Nephron (organoid): Measurements from ENCODE around the gene FOCAD.

Experiments
- H3K27ac Mint-ChIP-seq, 3 experiments: 2 replicates each; pipeline ENCODE4 v1.8.0; 2020; ENCODE audit warnings: mixed read lengths in 3 of 3, mild to moderate bottlenecking in 2 of 3, moderate library complexity in 1 of 3
- H3K27me3 Mint-ChIP-seq: 2 replicates; pipeline ENCODE4 v1.8.0; 2021; ENCODE audit warnings: low read depth, mild to moderate bottlenecking, moderate library complexity, mixed read lengths
- H3K36me3 Mint-ChIP-seq: 2 replicates; pipeline ENCODE4 v1.8.0; 2020; ENCODE audit warnings: low read depth, mixed read lengths
- H3K4me1 Mint-ChIP-seq: 2 replicates; pipeline ENCODE4 v1.8.0; 2020; ENCODE audit warnings: mixed read lengths
- H3K4me3 Mint-ChIP-seq, 3 experiments: 2 replicates each; pipeline ENCODE4 v1.8.0; 2020; ENCODE audit warnings: mild to moderate bottlenecking in 3 of 3, mixed read lengths in 3 of 3, moderate library complexity in 2 of 3
- H3K9me3 Mint-ChIP-seq: 2 replicates; pipeline ENCODE4 v1.8.0; 2020; ENCODE audit warnings: mixed read lengths
- TF ChIP-seq, protein P1 (sequence below), 3 experiments: fragments of 200-600 bp; sonication (generic); IDR thresholded peaks; one replicate each; pipeline ENCODE4 v1.5.0; 2021; ENCODE audit warnings: antibody characterized with exemption in 3 of 3; ENCODE audit not compliant: unreplicated experiment in 3 of 3

The FOCAD gene

DNA sequence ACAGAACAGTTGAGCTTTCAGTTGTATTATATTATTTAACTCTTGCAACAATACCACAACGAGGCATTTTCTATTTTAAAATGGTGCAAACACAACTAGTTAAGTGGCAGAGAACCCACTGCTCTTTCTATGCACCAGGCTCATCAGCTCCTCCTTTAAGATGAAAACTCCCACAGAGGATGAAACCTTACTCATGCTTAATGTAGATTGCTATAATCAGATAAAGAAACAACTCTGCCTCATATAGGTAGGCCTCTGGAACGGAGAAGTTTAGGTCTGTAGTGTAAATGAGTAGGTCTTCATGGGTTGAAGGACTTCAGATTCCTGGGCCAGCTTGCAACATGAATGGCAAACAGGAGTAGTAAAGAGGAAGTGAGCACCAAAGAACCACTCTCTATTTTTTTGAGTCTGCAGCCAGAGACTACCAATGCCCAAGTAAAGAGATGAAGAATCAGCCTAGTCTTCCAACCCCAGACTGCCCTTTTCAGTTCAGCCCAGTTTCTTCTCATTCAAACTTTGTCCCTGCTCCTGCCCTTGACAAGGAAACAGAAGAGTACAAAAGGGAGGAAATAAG lies 313.5 kb downstream of the FOCAD start:
- Mint-ChIP-seq H3K9me3 (peaks cover 8% of the 10 kb centered on the region), H3K36me3 (peaks cover 73% of the 10 kb centered on the region), H3K4me1 (no peaks in the 10 kb centered on the region), H3K27me3 (no peaks in the 10 kb centered on the region), H3K27ac (no peak overlapping the region), H3K4me3 (no peak overlapping the region)
- TF ChIP-seq, protein P1, sequence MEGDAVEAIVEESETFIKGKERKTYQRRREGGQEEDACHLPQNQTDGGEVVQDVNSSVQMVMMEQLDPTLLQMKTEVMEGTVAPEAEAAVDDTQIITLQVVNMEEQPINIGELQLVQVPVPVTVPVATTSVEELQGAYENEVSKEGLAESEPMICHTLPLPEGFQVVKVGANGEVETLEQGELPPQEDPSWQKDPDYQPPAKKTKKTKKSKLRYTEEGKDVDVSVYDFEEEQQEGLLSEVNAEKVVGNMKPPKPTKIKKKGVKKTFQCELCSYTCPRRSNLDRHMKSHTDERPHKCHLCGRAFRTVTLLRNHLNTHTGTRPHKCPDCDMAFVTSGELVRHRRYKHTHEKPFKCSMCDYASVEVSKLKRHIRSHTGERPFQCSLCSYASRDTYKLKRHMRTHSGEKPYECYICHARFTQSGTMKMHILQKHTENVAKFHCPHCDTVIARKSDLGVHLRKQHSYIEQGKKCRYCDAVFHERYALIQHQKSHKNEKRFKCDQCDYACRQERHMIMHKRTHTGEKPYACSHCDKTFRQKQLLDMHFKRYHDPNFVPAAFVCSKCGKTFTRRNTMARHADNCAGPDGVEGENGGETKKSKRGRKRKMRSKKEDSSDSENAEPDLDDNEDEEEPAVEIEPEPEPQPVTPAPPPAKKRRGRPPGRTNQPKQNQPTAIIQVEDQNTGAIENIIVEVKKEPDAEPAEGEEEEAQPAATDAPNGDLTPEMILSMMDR (IDR thresholded peaks at IDR 0.05; ENCODE audit: unreplicated experiment in 3 of 3) = no peak

DNA sequence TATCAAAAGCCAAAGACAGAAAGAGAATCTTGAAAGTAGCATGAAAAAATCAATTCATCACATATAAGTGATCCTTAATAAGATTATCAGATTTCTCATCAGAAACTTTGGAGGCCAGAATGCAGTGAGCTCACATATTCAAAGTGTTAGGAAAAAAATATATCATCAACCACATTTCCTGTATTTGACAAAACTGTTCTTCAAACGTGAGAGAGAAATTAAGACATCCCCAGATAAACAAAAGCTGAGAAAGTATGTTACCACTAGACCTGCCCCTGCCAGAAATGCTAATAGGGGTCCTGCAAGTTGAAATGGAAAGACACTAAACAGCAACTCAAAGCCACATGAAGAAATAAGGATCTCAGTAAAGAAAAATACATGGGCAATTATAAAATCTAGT lies 317.5 kb downstream of the FOCAD start:
- TF ChIP-seq, protein P1 (IDR thresholded peaks at IDR 0.05; ENCODE audit: unreplicated experiment in 3 of 3) = no peak
- peaks cover 8% of the 10 kb centered on the region for H3K9me3 Mint-ChIP-seq
- H3K4me3 Mint-ChIP-seq = no peak overlapping the region
- H3K4me1 Mint-ChIP-seq = no peaks in the 10 kb centered on the region
- H3K36me3 Mint-ChIP-seq = peaks cover 56% of the 10 kb centered on the region
- H3K27me3 Mint-ChIP-seq = no peaks in the 10 kb centered on the region
- H3K27ac Mint-ChIP-seq = no peak overlapping the region

DNA sequence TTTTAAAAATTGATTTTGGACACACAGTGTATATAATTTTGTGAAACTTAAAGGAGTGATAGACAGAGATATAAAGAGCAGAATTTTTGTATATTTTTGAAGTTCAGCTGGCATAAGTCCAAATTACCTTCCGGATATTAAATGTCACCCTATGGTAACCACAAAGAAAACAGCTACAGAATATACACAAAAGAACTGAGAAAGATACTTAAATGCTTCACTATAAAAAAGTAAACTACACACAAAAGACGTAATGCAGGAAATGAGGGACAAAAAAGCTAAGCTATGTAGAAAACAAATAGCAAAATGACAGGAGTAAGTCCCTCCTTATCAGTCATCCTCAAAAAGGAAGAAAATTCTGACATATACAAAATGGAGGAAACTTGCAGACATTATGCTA lies 318.0 kb downstream of the FOCAD start:
- no peak overlapping the region for H3K27ac Mint-ChIP-seq
- TF ChIP-seq, protein P1 (IDR thresholded peaks at IDR 0.05; ENCODE audit: unreplicated experiment in 3 of 3) = no peak
- no peak overlapping the region for H3K4me3 Mint-ChIP-seq
- no peaks in the 10 kb centered on the region for H3K27me3 Mint-ChIP-seq
- no peaks in the 10 kb centered on the region for H3K4me1 Mint-ChIP-seq
- H3K9me3 Mint-ChIP-seq = peaks cover 8% of the 10 kb centered on the region
- peaks cover 60% of the 10 kb centered on the region for H3K36me3 Mint-ChIP-seq

DNA sequence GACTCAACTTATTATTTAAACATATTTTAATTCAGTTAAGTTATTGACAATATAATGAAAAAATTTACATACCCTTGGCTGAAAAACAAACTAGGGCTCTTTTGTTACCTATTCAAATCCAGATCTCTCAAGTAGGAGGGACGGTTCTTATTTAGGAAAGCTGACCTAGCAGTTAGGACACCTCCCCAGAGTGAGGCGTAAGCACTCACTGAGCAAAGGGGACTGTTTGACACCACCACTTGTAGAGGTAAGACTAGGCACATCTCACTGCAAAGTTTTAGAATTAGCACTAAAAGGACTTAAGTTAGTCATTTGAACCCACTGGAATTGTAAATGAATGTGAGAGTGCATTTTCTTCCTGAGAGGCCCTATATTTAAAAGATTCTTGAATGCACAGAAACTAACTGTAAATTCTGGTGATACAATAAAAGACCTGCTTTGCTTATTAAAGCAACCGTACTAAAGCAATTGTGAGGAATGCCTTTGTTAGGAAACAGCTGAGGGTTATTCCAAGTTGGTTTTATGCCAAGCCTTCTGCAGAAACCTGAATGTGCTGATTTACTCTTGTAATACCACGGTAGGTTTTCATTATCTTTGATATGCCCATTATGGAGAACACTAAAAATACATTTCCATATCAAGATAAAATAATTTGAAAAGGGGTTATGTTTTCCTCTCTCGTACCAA lies 331.2 kb downstream of the FOCAD start:
- no peaks in the 10 kb centered on the region for H3K27me3 Mint-ChIP-seq
- no peak overlapping the region for H3K4me3 Mint-ChIP-seq
- TF ChIP-seq, protein P1 (IDR thresholded peaks at IDR 0.05; ENCODE audit: unreplicated experiment in 3 of 3) = no peak
- peaks cover 11% of the 10 kb centered on the region for H3K36me3 Mint-ChIP-seq
- H3K9me3 Mint-ChIP-seq = peaks cover under 1% of the 10 kb centered on the region
- peak overlapping the region in 1 of 3 experiments; percentile 45 for H3K27ac Mint-ChIP-seq
- H3K4me1 Mint-ChIP-seq = peaks cover 25% of the 10 kb centered on the region

DNA sequence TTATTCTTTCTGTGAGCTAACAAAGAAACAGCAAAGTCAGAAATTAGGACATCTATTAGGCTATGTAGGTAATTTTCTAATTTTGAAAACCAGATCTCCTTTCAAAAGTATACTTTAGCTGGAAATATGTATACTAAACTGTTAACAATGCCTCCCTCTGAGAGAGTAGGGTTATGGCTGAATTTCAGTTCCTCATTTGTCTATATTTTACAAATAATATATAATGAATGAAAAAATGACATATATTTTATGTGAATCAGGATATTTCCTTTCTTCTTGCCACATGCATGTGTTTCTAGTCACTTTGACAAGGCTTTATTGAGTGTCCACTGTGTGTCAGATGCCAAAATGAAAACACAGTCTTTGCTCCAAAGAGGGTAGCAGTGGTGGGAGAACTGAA lies 331.9 kb downstream of the FOCAD start:
- TF ChIP-seq, protein P1 (IDR thresholded peaks at IDR 0.05; ENCODE audit: unreplicated experiment in 3 of 3) = no peak

More for the DNA sequence above, 331.9 kb downstream of the FOCAD start:
- Mint-ChIP-seq H3K36me3 (peaks cover 17% of the 10 kb centered on the region), H3K4me3 (no peak overlapping the region), H3K9me3 (peaks cover 2% of the 10 kb centered on the region), H3K27me3 (no peaks in the 10 kb centered on the region), H3K27ac (no peak overlapping the region), H3K4me1 (peaks cover 25% of the 10 kb centered on the region)
